ENCODE data around the gene STXBP5L. TPM values are rescaled to one million over a fixed set of nuclear protein-coding genes. Genes with fewer than 3 reads are reported as not detected.

STXBP5L gene
- total and polyA plus RNA-seq, 2 of the 4 experiments (the other 2 are of a cell fraction): not detected

GRCh38 chr3:121411523-121411922, 503.5 kb downstream of the STXBP5L start:
- Histone ChIP-seq H3K4me2 (ENCODE audit: low read depth, low read length) (no peak overlapping the region), H2BK120ac (ENCODE audit: low read depth, low read length) (no peak overlapping the region), H2BK15ac (ENCODE audit: low read depth, low read length) (no peak overlapping the region), H2AK5ac (ENCODE audit: low read depth, low read length) (no peak overlapping the region), H3K9me1 (ENCODE audit: insufficient read depth, low read length) (no peaks in the 10 kb centered on the region), H4K8ac (ENCODE audit: low read depth in 2 of 2, low read length in 2 of 2) (no peak overlapping the region), H2AK9ac (replicated peaks; ENCODE audit: low read depth, low read length, poor library complexity) (no peak overlapping the region), H3K36me3 (ENCODE audit: control insufficient read depth, insufficient read depth, low read length) (no peaks in the 10 kb centered on the region), H2BK5ac (ENCODE audit: low read depth, low read length, poor library complexity, severe bottlenecking) (no peak overlapping the region), H3K4me3 (ENCODE audit: insufficient read depth, low read depth, low read length) (no peak overlapping the region), H2BK20ac (ENCODE audit: low read depth, low read length) (no peak overlapping the region), H3K9me3 (ENCODE audit: control insufficient read depth, insufficient read depth, low read length) (no peaks in the 10 kb centered on the region), H3K27ac (ENCODE audit: insufficient read depth, low read length) (no peak overlapping the region), H3K27me3 (ENCODE audit: control insufficient read depth, insufficient read depth, low read length) (no peaks in the 10 kb centered on the region), H3K79me1 (ENCODE audit: low read depth in 1 of 2, low read length in 2 of 2) (no peaks in the 10 kb centered on the region), H3K4ac (ENCODE audit: low read depth, low read length) (no peak overlapping the region), H4K5ac (ENCODE audit: low read depth, low read length) (no peak overlapping the region), H4K91ac (ENCODE audit: insufficient read depth, low read depth, low read length) (no peak overlapping the region), H4K20me1 (ENCODE audit: insufficient read depth, low read length) (no peaks in the 10 kb centered on the region), H3K23ac (ENCODE audit: low read depth, low read length) (no peak overlapping the region), H3K9ac (ENCODE audit: low read depth, low read length) (no peak overlapping the region), H3K18ac (ENCODE audit: low read depth, low read length) (no peak overlapping the region), H3K4me1 (ENCODE audit: control insufficient read depth, insufficient read depth, low read length) (no peaks in the 10 kb centered on the region), H3K14ac (replicated peaks; ENCODE audit: low read depth, low read length) (no peak overlapping the region), H2AFZ (replicated peaks; ENCODE audit: low read length, poor library complexity) (no peak overlapping the region), H3K56ac (ENCODE audit: extremely low read depth, insufficient read depth, low read length) (no peak overlapping the region)
- no CpG with 5 or more reads among the region's 1 CpG for WGBS, 2 experiments (ENCODE audit: extremely low coverage in 2 of 2, insufficient read length in 1 of 2)
- no TSS peak for BruUV-seq (replicated peaks)
- dilution Hi-C loops (cut with HindIII; ENCODE audit: low sequenced_read_pairs, unreplicated experiment): no loop called here
- ChIA-PET POLR2A (ENCODE audit: unreplicated experiment) (no interaction called here), CTCF (no interaction called here)
- in situ Hi-C loops (cut with MboI; ENCODE audit: low sequenced_read_pairs): loop anchor here (25.0 kb wide), 1 partner anchor 101 kb away; no protein-coding TSS in a partner anchor
- no peak for TF ChIP-seq ELK1 (IDR thresholded peaks at IDR 0.05; ENCODE audit: borderline replicate concordance, low read depth, low read length)
- no peak for TF ChIP-seq RCOR1 (IDR thresholded peaks at IDR 0.05; ENCODE audit: insufficient replicate concordance, low read length)
- no peak for TF ChIP-seq CEBPB (IDR thresholded peaks at IDR 0.05; ENCODE audit: low read depth, low read length)
- TF ChIP-seq NFE2L2 (IDR thresholded peaks at IDR 0.05; ENCODE audit: low read depth, low read length): no peak
- TF ChIP-seq CTCF (conservative IDR thresholded peaks at IDR 0.05; ENCODE audit: low read depth, low read length): no peak
- no peak for TF ChIP-seq SMC3 (IDR thresholded peaks at IDR 0.05; ENCODE audit: low read depth, low read length)
- TF ChIP-seq USF2 (IDR thresholded peaks at IDR 0.05; ENCODE audit: low read depth, low read length): no peak
- TF ChIP-seq FOS (IDR thresholded peaks at IDR 0.05; ENCODE audit: low read depth, low read length): no peak
- no peak for TF ChIP-seq RFX5 (IDR thresholded peaks at IDR 0.05; ENCODE audit: low read depth, low read length)
- TF ChIP-seq BHLHE40 (IDR thresholded peaks at IDR 0.05; ENCODE audit: low read depth, low read length): no peak
- TF ChIP-seq MXI1 (IDR thresholded peaks at IDR 0.05; ENCODE audit: borderline replicate concordance, low read depth, low read length): no peak
- no peak for TF ChIP-seq MAZ (IDR thresholded peaks at IDR 0.05; ENCODE audit: borderline replicate concordance, low read depth, low read length)
- TF ChIP-seq MAFK (IDR thresholded peaks at IDR 0.05; ENCODE audit: low read depth, low read length): no peak
- intact Hi-C loops (cut with micrococcal nuclease): no loop called here
- peak; percentile 40 for DNase-seq
- ATAC-seq (ENCODE audit: low read depth): peak; percentile 75
